Neural progenitor cell (in vitro differentiated cells): ENCODE data around the gene NCKAP5. TPM values are rescaled to one million over a fixed set of nuclear protein-coding genes. Genes with fewer than 3 reads are reported as not detected.

Experiments used
- DNase-seq: peaks from one replicate; pipeline ENCODE4 v3.0.0-alpha.2; 2016; ENCODE audit warnings: low spot score
- H2AFZ ChIP-seq: fragments of 200-600 bp; sonication (generic); replicated peaks from 2 replicates; pipeline ENCODE4 v1.6.1; 2016; ENCODE audit warnings: antibody characterized with exemption
- H3F3A ChIP-seq: fragments of 200-600 bp; sonication (generic); 2 replicates; pipeline ENCODE4 v1.6.1; 2016; ENCODE audit warnings: antibody characterized with exemption, low read depth
- H3K27ac ChIP-seq: fragments of 200-600 bp; sonication (generic); 2 replicates; pipeline ENCODE4 v1.5.1; 2016; ENCODE audit warnings: mild to moderate bottlenecking
- H3K27me3 ChIP-seq: fragments of 200-600 bp; sonication (generic); 2 replicates; pipeline ENCODE4 v1.6.1; 2016; ENCODE audit warnings: mild to moderate bottlenecking, moderate library complexity
- H3K36me3 ChIP-seq: fragments of 200-600 bp; sonication (generic); 2 replicates; pipeline ENCODE4 v1.5.1; 2016
- H3K4me1 ChIP-seq: fragments of 200-600 bp; sonication (generic); 2 replicates; pipeline ENCODE4 v1.6.1; 2016; ENCODE audit warnings: mixed run types
- H3K4me2 ChIP-seq: fragments of 200-600 bp; sonication (generic); 2 replicates; pipeline ENCODE4 v1.6.1; 2016
- H3K4me3 ChIP-seq: fragments of 200-600 bp; sonication (generic); 2 replicates; pipeline ENCODE4 v1.5.1; 2016
- H3K79me2 ChIP-seq: fragments of 200-600 bp; sonication (generic); 2 replicates; pipeline ENCODE4 v1.6.1; 2016; ENCODE audit warnings: low read depth
- H3K9ac ChIP-seq: fragments of 200-600 bp; sonication (generic); 2 replicates; pipeline ENCODE4 v1.6.1; 2016
- H3K9me3 ChIP-seq: fragments of 200-600 bp; sonication (generic); 2 replicates; pipeline ENCODE4 v1.5.1; 2016; ENCODE audit warnings: low read depth
- H4K20me1 ChIP-seq: fragments of 200-600 bp; sonication (generic); 2 replicates; pipeline ENCODE4 v1.6.1; 2016; ENCODE audit warnings: low read depth
- H3K27ac Mint-ChIP-seq: 3 replicates; pipeline ENCODE4 v1.8.0; 2021; ENCODE audit warnings: mixed read lengths
- H3K27me3 Mint-ChIP-seq: 2 replicates; pipeline ENCODE4 v1.8.0; 2022; ENCODE audit warnings: low read depth, mild to moderate bottlenecking, inconsistent platforms, moderate library complexity, mixed read lengths; ENCODE audit not compliant: insufficient read depth
- H3K36me3 Mint-ChIP-seq: 3 replicates; pipeline ENCODE4 v1.8.0; 2021; ENCODE audit warnings: mixed read lengths
- H3K4me1 Mint-ChIP-seq: 3 replicates; pipeline ENCODE4 v1.8.0; 2021; ENCODE audit warnings: mixed read lengths
- H3K4me3 Mint-ChIP-seq: 3 replicates; pipeline ENCODE4 v1.8.0; 2021; ENCODE audit warnings: mild to moderate bottlenecking, moderate library complexity, mixed read lengths
- H3K9me3 Mint-ChIP-seq: 3 replicates; pipeline ENCODE4 v1.8.0; 2020; ENCODE audit warnings: mixed read lengths
- EZH2 ChIP-seq: fragments of 200-600 bp; sonication (generic); IDR thresholded peaks from 2 replicates; pipeline ENCODE4 v1.6.1; 2017; ENCODE audit warnings: antibody characterized with exemption, mild to moderate bottlenecking, moderate library complexity
- EZH2phosphoT487 ChIP-seq: fragments of 200-600 bp; sonication (generic); IDR thresholded peaks from 2 replicates; pipeline ENCODE4 v1.6.1; 2017; ENCODE audit warnings: antibody characterized with exemption
- total RNA-seq: library from RNA; depleted of rRNA; stranded (reverse); fragments of >200 nt; gene quantifications from 2 replicates; pipeline ENCODE4 v1.2.3, GENCODE V29; 2015; ENCODE audit warnings: low replicate concordance
- TF ChIP-seq, protein P1 (sequence below): fragments of 200-600 bp; sonication (generic); IDR thresholded peaks from 2 replicates; pipeline ENCODE4 v1.5.1; 2017; ENCODE audit warnings: antibody characterized with exemption, mild to moderate bottlenecking

Gene NCKAP5
- total RNA-seq, 1 donor from 2014 or later, result 0.47 TPM

DNA sequence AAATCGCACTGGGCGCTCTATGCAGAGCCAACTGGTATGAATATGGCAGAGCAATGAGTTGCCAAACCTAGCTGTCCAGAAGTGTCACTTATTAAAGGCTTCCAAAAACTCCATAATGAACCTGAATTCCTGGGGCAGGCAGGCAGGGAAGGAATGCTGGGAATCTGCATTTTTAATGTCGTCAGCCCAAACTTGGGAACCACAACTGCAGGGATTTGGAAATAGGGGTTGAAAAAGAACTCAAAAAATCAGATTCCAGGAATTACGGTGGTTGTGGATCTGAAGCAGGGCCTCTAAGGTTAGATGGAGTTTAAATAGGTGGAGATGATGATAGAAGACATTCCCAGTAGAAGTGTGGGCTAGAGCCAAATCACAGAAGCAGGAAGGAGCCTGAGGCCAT, 15.0 kb downstream of the NCKAP5 start:
- TF ChIP-seq EZH2, result no peak
- TF ChIP-seq, protein P1, sequence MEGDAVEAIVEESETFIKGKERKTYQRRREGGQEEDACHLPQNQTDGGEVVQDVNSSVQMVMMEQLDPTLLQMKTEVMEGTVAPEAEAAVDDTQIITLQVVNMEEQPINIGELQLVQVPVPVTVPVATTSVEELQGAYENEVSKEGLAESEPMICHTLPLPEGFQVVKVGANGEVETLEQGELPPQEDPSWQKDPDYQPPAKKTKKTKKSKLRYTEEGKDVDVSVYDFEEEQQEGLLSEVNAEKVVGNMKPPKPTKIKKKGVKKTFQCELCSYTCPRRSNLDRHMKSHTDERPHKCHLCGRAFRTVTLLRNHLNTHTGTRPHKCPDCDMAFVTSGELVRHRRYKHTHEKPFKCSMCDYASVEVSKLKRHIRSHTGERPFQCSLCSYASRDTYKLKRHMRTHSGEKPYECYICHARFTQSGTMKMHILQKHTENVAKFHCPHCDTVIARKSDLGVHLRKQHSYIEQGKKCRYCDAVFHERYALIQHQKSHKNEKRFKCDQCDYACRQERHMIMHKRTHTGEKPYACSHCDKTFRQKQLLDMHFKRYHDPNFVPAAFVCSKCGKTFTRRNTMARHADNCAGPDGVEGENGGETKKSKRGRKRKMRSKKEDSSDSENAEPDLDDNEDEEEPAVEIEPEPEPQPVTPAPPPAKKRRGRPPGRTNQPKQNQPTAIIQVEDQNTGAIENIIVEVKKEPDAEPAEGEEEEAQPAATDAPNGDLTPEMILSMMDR, result no peak
- Histone ChIP-seq H3K27me3 (no peaks in the 10 kb centered on the region), H3K79me2 (no peaks in the 10 kb centered on the region), H3K9me3 (no peaks in the 10 kb centered on the region), H3K9ac (no peak overlapping the region), H3F3A (no peaks in the 10 kb centered on the region), H3K4me2 (no peak overlapping the region), H3K27ac (no peak overlapping the region), H3K4me3 (no peak overlapping the region), H3K4me1 (no peaks in the 10 kb centered on the region), H3K36me3 (no peaks in the 10 kb centered on the region), H2AFZ (no peak overlapping the region), H4K20me1 (no peaks in the 10 kb centered on the region)
- Mint-ChIP-seq H3K27me3 (no peaks in the 10 kb centered on the region), H3K4me3 (no peak overlapping the region), H3K36me3 (peaks cover 17% of the 10 kb centered on the region), H3K9me3 (peaks cover 6% of the 10 kb centered on the region), H3K27ac (no peak overlapping the region), H3K4me1 (peaks cover 9% of the 10 kb centered on the region)
- no peak for DNase-seq

DNA sequence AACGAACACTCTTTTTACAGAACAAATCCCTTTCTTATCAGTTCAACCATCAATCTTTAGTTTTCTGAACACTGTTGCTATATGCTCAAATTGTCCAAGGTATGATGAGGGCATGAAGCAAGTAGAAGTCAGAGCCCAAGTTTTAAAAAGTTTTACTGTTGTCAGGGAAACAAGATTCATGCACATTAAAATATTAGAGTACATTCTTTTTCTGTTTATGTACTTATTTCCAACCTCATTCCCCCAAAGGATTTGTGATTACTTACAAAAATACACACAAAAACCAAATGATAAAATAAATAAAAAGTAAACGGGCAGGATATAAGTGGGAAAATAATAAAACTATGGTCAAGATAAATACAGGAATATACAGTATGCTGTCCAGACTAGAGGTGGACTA, 15.4 kb downstream of the NCKAP5 start:
- Histone ChIP-seq H3K4me2 (no peak overlapping the region), H3K27me3 (no peaks in the 10 kb centered on the region), H3K9me3 (no peaks in the 10 kb centered on the region), H3K36me3 (no peaks in the 10 kb centered on the region), H3K4me3 (no peak overlapping the region), H3K79me2 (no peaks in the 10 kb centered on the region), H3K4me1 (no peaks in the 10 kb centered on the region), H4K20me1 (no peaks in the 10 kb centered on the region), H2AFZ (no peak overlapping the region), H3F3A (no peaks in the 10 kb centered on the region), H3K27ac (no peak overlapping the region), H3K9ac (no peak overlapping the region)
- Mint-ChIP-seq H3K36me3 (peaks cover 16% of the 10 kb centered on the region), H3K27me3 (no peaks in the 10 kb centered on the region), H3K4me3 (no peak overlapping the region), H3K9me3 (peaks cover 6% of the 10 kb centered on the region), H3K27ac (no peak overlapping the region), H3K4me1 (peaks cover 5% of the 10 kb centered on the region)
- TF ChIP-seq, protein P1, result no peak
- TF ChIP-seq EZH2phosphoT487 (no peak), EZH2 (no peak)
- no peak for DNase-seq

DNA sequence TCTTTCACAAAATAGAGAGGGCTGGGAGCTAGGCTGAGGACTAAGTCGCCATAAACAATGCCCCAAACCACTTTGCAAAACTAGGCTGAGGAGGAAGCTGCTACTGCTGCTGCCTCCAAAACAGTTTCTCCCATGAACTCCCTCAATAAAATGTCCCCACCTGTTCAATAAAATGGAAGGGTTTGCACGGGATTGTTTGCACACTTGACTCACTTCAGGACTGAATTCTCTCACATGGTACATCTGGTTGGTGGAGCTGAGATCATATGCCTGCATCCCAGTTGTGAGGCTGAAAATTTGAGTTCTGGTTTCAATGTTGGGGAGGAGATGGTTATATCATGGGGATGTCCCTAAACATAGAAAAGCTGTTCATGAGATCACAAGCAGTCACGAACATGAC, 26.5 kb downstream of the NCKAP5 start:
- no peak overlapping the region for H3K27ac ChIP-seq
- H3K4me1 ChIP-seq, result no peaks in the 10 kb centered on the region
- no peaks in the 10 kb centered on the region for H3K27me3 ChIP-seq
- no peaks in the 10 kb centered on the region for H4K20me1 ChIP-seq
- H3K4me2 ChIP-seq, result no peak overlapping the region
- H3F3A ChIP-seq, result no peaks in the 10 kb centered on the region
- Mint-ChIP-seq H3K27ac (no peak overlapping the region), H3K9me3 (peaks cover 32% of the 10 kb centered on the region), H3K36me3 (peaks cover 9% of the 10 kb centered on the region), H3K4me1 (no peaks in the 10 kb centered on the region), H3K27me3 (peaks cover 2% of the 10 kb centered on the region), H3K4me3 (no peak overlapping the region)
- H3K9me3 ChIP-seq, result no peaks in the 10 kb centered on the region
- TF ChIP-seq EZH2, result no peak
- no peak for TF ChIP-seq EZH2phosphoT487
- TF ChIP-seq, protein P1, result no peak
- no peak overlapping the region for H3K9ac ChIP-seq
- H3K79me2 ChIP-seq, result no peaks in the 10 kb centered on the region
- DNase-seq, result no peak
- H3K36me3 ChIP-seq, result no peaks in the 10 kb centered on the region
- H3K4me3 ChIP-seq, result no peak overlapping the region
- H2AFZ ChIP-seq, result no peak overlapping the region
